HEK293T (cell line): ENCODE measurements around the gene GARIN3.

ENCODE experiments used
- BHLHE40 ChIP-seq: fragments of 450-650 bp; IDR thresholded peaks from 2 replicates; pipeline ENCODE4 v1.6.1; 2016; ENCODE audit warnings: mild to moderate bottlenecking, moderate library complexity, borderline replicate concordance
- FOXK2 ChIP-seq: fragments of 450-650 bp; IDR thresholded peaks from 2 replicates; pipeline ENCODE4 v1.6.1; 2016; ENCODE audit warnings: mild to moderate bottlenecking
- FOXM1 ChIP-seq: fragments of 450-650 bp; IDR thresholded peaks from 2 replicates; pipeline ENCODE4 v1.6.1; 2017; ENCODE audit warnings: mild to moderate bottlenecking, borderline replicate concordance
- PKNOX1 ChIP-seq: fragments of 450-650 bp; IDR thresholded peaks from 2 replicates; pipeline ENCODE4 v1.6.1; 2016

GRCh38 chr5:157165668-157166067 is 396 bp downstream of the GARIN3 start:
- TF ChIP-seq PKNOX1 (no peak), BHLHE40 (no peak), FOXK2 (no peak), FOXM1 (no peak)
